Glutamatergic neuron (in vitro differentiated cells): ENCODE measurements around the gene MAPK8IP3. TPM values are rescaled to one million over a fixed set of nuclear protein-coding genes. Genes with fewer than 3 reads are reported as not detected.

Experiments used
- DNase-seq: peaks from one replicate; pipeline ENCODE4 v3.0.0; 2022
- H3K27ac Mint-ChIP-seq: one replicate; pipeline ENCODE4 v1.8.0; 2020; ENCODE audit warnings: mild to moderate bottlenecking, mixed read lengths, inconsistent platforms; ENCODE audit not compliant: unreplicated experiment
- H3K27me3 Mint-ChIP-seq: one replicate; pipeline ENCODE4 v1.8.0; 2020; ENCODE audit warnings: mild to moderate bottlenecking, moderate library complexity, mixed read lengths, inconsistent platforms; ENCODE audit not compliant: unreplicated experiment
- H3K36me3 Mint-ChIP-seq: one replicate; pipeline ENCODE4 v1.8.0; 2020; ENCODE audit warnings: mild to moderate bottlenecking, mixed read lengths, inconsistent platforms; ENCODE audit not compliant: unreplicated experiment
- H3K4me1 Mint-ChIP-seq: one replicate; pipeline ENCODE4 v1.8.0; 2020; ENCODE audit warnings: mild to moderate bottlenecking, low read depth, mixed read lengths, inconsistent platforms; ENCODE audit not compliant: unreplicated experiment
- H3K4me3 Mint-ChIP-seq: one replicate; pipeline ENCODE4 v1.8.0; 2020; ENCODE audit warnings: mild to moderate bottlenecking, mixed read lengths, inconsistent platforms; ENCODE audit not compliant: unreplicated experiment
- H3K9me3 Mint-ChIP-seq: one replicate; pipeline ENCODE4 v1.8.0; 2020; ENCODE audit warnings: mild to moderate bottlenecking, moderate library complexity, mixed read lengths, inconsistent platforms; ENCODE audit not compliant: unreplicated experiment
- CTCF ChIP-seq: fragments of 200-600 bp; sonication (generic); IDR thresholded peaks from one replicate; pipeline ENCODE4 v1.5.0; 2021; ENCODE audit not compliant: partially characterized antibody, unreplicated experiment
- total RNA-seq: library from RNA; stranded (reverse); fragmentation: NEBNext Ultra II Directional; extraction: Animal tissue kit (Norgen Biotek cat#: 25700); gene quantifications from one replicate; pipeline ENCODE4 v1.2.1, GENCODE V29; 2021; ENCODE audit not compliant: unreplicated experiment

The MAPK8IP3 gene
- total RNA-seq, 1 donor from 2014 or later = 281 TPM

GRCh38 chr16:1812732-1813163 lies 106.8 kb downstream of the MAPK8IP3 start:
- DNase-seq = peak; percentile 63
- no peak overlapping the region for H3K27ac Mint-ChIP-seq
- no peak for TF ChIP-seq CTCF
- H3K36me3 Mint-ChIP-seq = no peaks in the 10 kb centered on the region
- H3K4me3 Mint-ChIP-seq = no peak overlapping the region
- H3K27me3 Mint-ChIP-seq = peaks cover 1% of the 10 kb centered on the region
- H3K4me1 Mint-ChIP-seq = peaks cover 2% of the 10 kb centered on the region
- peaks cover 6% of the 10 kb centered on the region for H3K9me3 Mint-ChIP-seq

DNA sequence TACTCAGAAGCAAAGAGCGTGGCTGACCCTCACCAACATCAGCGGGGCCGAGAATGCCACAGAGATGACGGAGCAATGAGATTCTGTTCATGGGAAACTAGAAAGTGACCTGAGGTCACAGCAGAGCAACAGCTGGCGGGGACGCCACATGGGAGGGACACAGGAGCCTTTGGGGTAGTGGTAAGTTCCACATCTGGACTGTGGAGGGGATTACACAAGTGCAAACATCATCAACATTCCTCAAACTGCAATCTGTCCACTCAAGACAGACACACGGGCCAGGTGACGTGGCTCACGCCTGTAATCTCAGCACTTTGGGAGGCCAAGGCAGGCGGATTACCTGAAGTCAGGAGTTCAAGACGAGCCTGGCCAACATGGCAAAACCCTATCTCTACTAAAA lies 109.5 kb downstream of the MAPK8IP3 start:
- no peaks in the 10 kb centered on the region for H3K36me3 Mint-ChIP-seq
- no peak overlapping the region for H3K27ac Mint-ChIP-seq
- peaks cover 5% of the 10 kb centered on the region for H3K9me3 Mint-ChIP-seq
- no peak for DNase-seq
- H3K4me3 Mint-ChIP-seq = no peak overlapping the region
- H3K4me1 Mint-ChIP-seq = peaks cover 3% of the 10 kb centered on the region
- no peak for TF ChIP-seq CTCF
- H3K27me3 Mint-ChIP-seq = peaks cover 1% of the 10 kb centered on the region

GRCh38 chr16:1816396-1817275 lies 110.6 kb downstream of the MAPK8IP3 start:
- Mint-ChIP-seq H3K27ac (no peak overlapping the region), H3K9me3 (peaks cover 5% of the 10 kb centered on the region), H3K36me3 (no peaks in the 10 kb centered on the region), H3K4me3 (no peak overlapping the region), H3K27me3 (peaks cover 1% of the 10 kb centered on the region), H3K4me1 (peaks cover 3% of the 10 kb centered on the region)
- no peak for TF ChIP-seq CTCF
- no peak for DNase-seq

- DNase-seq = no peak
- Mint-ChIP-seq H3K27ac (peak overlapping the region; percentile 59), H3K36me3 (no peaks in the 10 kb centered on the region), H3K4me3 (no peak overlapping the region), H3K27me3 (peaks cover 1% of the 10 kb centered on the region), H3K4me1 (peaks cover 3% of the 10 kb centered on the region), H3K9me3 (peaks cover 5% of the 10 kb centered on the region)
- TF ChIP-seq CTCF = no peak
Observed at GRCh38 chr16:1817276-1817589, 111.2 kb downstream of the MAPK8IP3 start.

DNA sequence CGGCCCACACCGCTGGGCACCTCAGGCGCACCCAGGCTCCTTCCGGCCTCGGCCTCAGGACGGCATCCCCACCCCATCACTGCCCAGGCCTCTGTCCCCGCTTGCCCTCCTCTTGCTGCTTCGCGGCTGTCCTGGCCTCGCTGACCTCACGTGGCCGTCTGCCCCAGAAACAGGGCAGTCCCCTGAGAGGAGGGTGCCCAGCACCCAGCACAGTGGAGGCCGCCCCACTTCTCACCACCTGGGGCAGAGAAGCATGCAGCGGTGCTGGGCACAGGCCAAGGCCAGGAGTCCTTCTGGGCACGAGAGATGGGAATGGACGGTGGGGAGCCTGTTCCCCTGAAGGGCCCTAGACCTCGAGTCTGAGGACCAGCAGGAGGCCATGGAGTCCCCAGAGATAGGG lies 111.7 kb downstream of the MAPK8IP3 start:
- peaks cover 3% of the 10 kb centered on the region for H3K4me1 Mint-ChIP-seq
- peaks cover 5% of the 10 kb centered on the region for H3K9me3 Mint-ChIP-seq
- DNase-seq = no peak
- H3K36me3 Mint-ChIP-seq = no peaks in the 10 kb centered on the region
- no peak overlapping the region for H3K27ac Mint-ChIP-seq
- no peak overlapping the region for H3K4me3 Mint-ChIP-seq
- TF ChIP-seq CTCF = no peak
- peaks cover 1% of the 10 kb centered on the region for H3K27me3 Mint-ChIP-seq
